Breast epithelium (tissue), 3 donors: ENCODE measurements around the gene HIPK4.

Experiments
- CTCF ChIP-seq, 3 donors: fragments of 450-650 bp; IDR thresholded peaks; one replicate each; pipeline ENCODE4 v1.5.1; 2016 to 2017; ENCODE audit warnings: antibody characterized with exemption in 3 of 3, mild to moderate bottlenecking in 3 of 3, moderate library complexity in 3 of 3
- POLR2AphosphoS5 ChIP-seq, 3 donors: sonication (generic); formaldehyde crosslinking; IDR thresholded peaks; one replicate each; pipeline ENCODE4 v1.6.1; 2017; ENCODE audit warnings: antibody characterized with exemption in 3 of 3

GRCh38 chr19:40366697-40367561 is 23.1 kb downstream of the HIPK4 start:
- no peak for TF ChIP-seq CTCF (IDR thresholded peaks at IDR 0.05)
- no peak for TF ChIP-seq POLR2AphosphoS5 (IDR thresholded peaks at IDR 0.05)
